HCT116 (cell line): ENCODE measurements around the gene GSTM1. TPM values are rescaled to one million over a fixed set of nuclear protein-coding genes. Genes with fewer than 3 reads are reported as not detected.
"Not testable (repeated sequence)": the region's sequence is repeated elsewhere in the genome, so short reads cannot be mapped to it uniquely, and the experiment has no call there.

ENCODE experiments used
- ATAC-seq: fragments of 200-7000 bp; cut with Tn5 transposase; 2 replicates; pipeline ENCODE4 v1.9.1; 2020; ENCODE audit warnings: mild to moderate bottlenecking, moderate library complexity
- BruUV-seq: library from RNA; stranded (reverse); fragments of 400-500 nt; replicated peaks from 2 replicates; lab custom pipeline; 2021; lab: Mats Ljungman, UMichigan
- CTCF ChIA-PET: fragments of 300-600 bp; sonication (Branson Sonifier 250); formaldehyde crosslinking; loops from one replicate; lab custom pipeline; 2021; ENCODE audit warnings: antibody characterized with exemption; lab: Charles Lee
- POLR2A ChIA-PET: fragments of 300-600, 350-600 bp; sonication (Branson Sonifier 250); formaldehyde crosslinking; loops from one replicate; lab custom pipeline; 2021; ENCODE audit warnings: antibody characterized with exemption; lab: Charles Lee
- RAD21 ChIA-PET, 2 experiments: fragments of 300-600 bp; sonication (Branson Sonifier 250); formaldehyde crosslinking; loops; one replicate each; lab custom pipeline; 2023; ENCODE audit warnings: low total read pairs in 2 of 2; ENCODE audit not compliant: uncharacterized antibody in 2 of 2, unreplicated experiment in 2 of 2, low non-redundant PET in 1 of 2; lab: Charles Lee
- DNase-seq: peaks from one replicate; pipeline ENCODE4 v3.0.0-alpha.2; 2010; ENCODE audit warnings: low read depth, low spot score
- H2AFZ ChIP-seq: fragments of 200-600 bp; shearing (Covaris generic), sonication (generic); 2 replicates; pipeline ENCODE4 v1.6.1; 2017; ENCODE audit warnings: low read depth, mixed run types, mixed read lengths, antibody characterized with exemption, low read length; ENCODE audit not compliant: poor library complexity, severe bottlenecking
- H3K27ac ChIP-seq: 2 replicates; pipeline ENCODE4 v1.5.1; 2012; ENCODE audit warnings: low read depth, low read length
- H3K27me3 ChIP-seq: fragments of 200-600 bp; sonication (generic); 2 replicates; pipeline ENCODE4 v1.6.1; 2016; ENCODE audit warnings: mixed run types, low read length, mixed read lengths; ENCODE audit not compliant: insufficient read depth
- H3K36me3 ChIP-seq, 2 experiments: fragments of 200-500 bp in 1 of 2; fragments of 200-600 bp in 1 of 2; sonication (Bioruptor generic) in 1 of 2; sonication (generic) in 1 of 2; 2 replicates each; pipeline versions ENCODE4 v1.5.1 to v1.6.1; 2014 to 2016; ENCODE audit warnings: low read length in 2 of 2, inconsistent platforms in 1 of 2, mixed read lengths in 1 of 2, mixed run types in 1 of 2; ENCODE audit not compliant: insufficient read depth in 2 of 2, control insufficient read depth in 1 of 2
- H3K4me1 ChIP-seq, 2 experiments: fragments of 200-600 bp in 1 of 2; sonication (generic) in 1 of 2; 2 replicates each; pipeline versions ENCODE4 v1.5.1 to v1.6.1; 2012 to 2017; ENCODE audit warnings: low read length in 2 of 2, inconsistent platforms in 1 of 2, mild to moderate bottlenecking in 1 of 2, mixed read lengths in 1 of 2, mixed run types in 1 of 2, moderate library complexity in 1 of 2; ENCODE audit not compliant: insufficient read depth in 2 of 2, control insufficient read depth in 1 of 2
- H3K4me2 ChIP-seq: fragments of 200-600 bp; sonication (generic); 2 replicates; pipeline ENCODE4 v1.6.1; 2017; ENCODE audit warnings: mixed run types, low read length, mixed read lengths
- H3K4me3 ChIP-seq, 2 experiments: fragments of 200-600 bp in 1 of 2; sonication (generic) in 1 of 2; replicated peaks in 1 of 2; 2 replicates each; pipeline ENCODE4 v1.5.1; 2011 to 2016; ENCODE audit warnings: low read length in 2 of 2, control low read depth in 1 of 2, low read depth in 1 of 2, mild to moderate bottlenecking in 1 of 2, mixed read lengths in 1 of 2, mixed run types in 1 of 2
- H3K79me2 ChIP-seq: fragments of 200-600 bp; sonication (generic); 2 replicates; pipeline ENCODE4 v1.6.1; 2017; ENCODE audit warnings: mild to moderate bottlenecking, mixed run types, low read length, moderate library complexity, mixed read lengths; ENCODE audit not compliant: insufficient read depth
- H3K9ac ChIP-seq: fragments of 200-600 bp; sonication (generic); 2 replicates; pipeline ENCODE4 v1.6.1; 2016; ENCODE audit warnings: low read length, mixed read lengths
- H3K9me2 ChIP-seq: fragments of 200-600 bp; sonication (generic), shearing (Covaris generic); 2 replicates; pipeline ENCODE4 v1.6.1; 2017; ENCODE audit warnings: mixed run types, mild to moderate bottlenecking, moderate library complexity; ENCODE audit not compliant: insufficient read depth
- H3K9me3 ChIP-seq, 2 experiments: fragments of 200-500 bp in 1 of 2; fragments of 200-600 bp in 1 of 2; sonication (Bioruptor generic) in 1 of 2; sonication (generic) in 1 of 2; 2 replicates each; pipeline ENCODE4 v1.6.1; 2014 to 2017; ENCODE audit warnings: low read length in 2 of 2, mixed read lengths in 2 of 2, inconsistent platforms in 1 of 2, low read depth in 1 of 2, mild to moderate bottlenecking in 1 of 2, mixed run types in 1 of 2, moderate library complexity in 1 of 2; ENCODE audit not compliant: control insufficient read depth in 1 of 2, insufficient read depth in 1 of 2
- H4K20me1 ChIP-seq: fragments of 200-600 bp; sonication (generic), shearing (Covaris generic); 2 replicates; pipeline ENCODE4 v1.6.1; 2017; ENCODE audit warnings: mixed run types, mild to moderate bottlenecking, moderate library complexity; ENCODE audit not compliant: insufficient read depth
- ELF1 ChIP-seq: IDR thresholded peaks from 2 replicates; pipeline ENCODE4 v1.6.1; 2012; ENCODE audit warnings: low read depth, borderline replicate concordance
- FOSL1 ChIP-seq: IDR thresholded peaks from 2 replicates; pipeline ENCODE4 v1.6.1; 2012; ENCODE audit warnings: low read depth
- POLR2A ChIP-seq: IDR thresholded peaks from 2 replicates; pipeline ENCODE4 v1.7.0; 2011; ENCODE audit warnings: borderline replicate concordance; ENCODE audit not compliant: insufficient read depth, insufficient read length; ENCODE audit errors: extremely low read depth
- POLR2AphosphoS5 ChIP-seq: IDR thresholded peaks from 2 replicates; pipeline ENCODE4 v1.6.1; 2011; ENCODE audit warnings: mild to moderate bottlenecking, low read depth, low read length, moderate library complexity
- YY1 ChIP-seq: IDR thresholded peaks from 2 replicates; pipeline ENCODE4 v1.6.1; 2011; ENCODE audit warnings: low read length, low read depth, moderate library complexity, mild to moderate bottlenecking; ENCODE audit not compliant: insufficient replicate concordance; ENCODE audit errors: extremely low read depth
- intact Hi-C: fragments of 100-400 bp; cut with micrococcal nuclease; formaldehyde crosslinking; loops from 2 replicates; pipeline ENCODE4 v1.10.0; 2022
- total RNA-seq: library from RNA; stranded (reverse); gene quantifications from one replicate; pipeline ENCODE4 v1.2.1, GENCODE V29; 2021; ENCODE audit not compliant: unreplicated experiment
- TF ChIP-seq, protein P1 (sequence below): IDR thresholded peaks from 2 replicates; pipeline ENCODE4 v1.6.1; 2012; ENCODE audit warnings: low read depth
- TF ChIP-seq, protein P2 (sequence below): IDR thresholded peaks from 2 replicates; pipeline ENCODE4 v1.6.1; 2012

GSTM1 gene
- total RNA-seq, 1 experiment from 2014 or later, result not detected

DNA sequence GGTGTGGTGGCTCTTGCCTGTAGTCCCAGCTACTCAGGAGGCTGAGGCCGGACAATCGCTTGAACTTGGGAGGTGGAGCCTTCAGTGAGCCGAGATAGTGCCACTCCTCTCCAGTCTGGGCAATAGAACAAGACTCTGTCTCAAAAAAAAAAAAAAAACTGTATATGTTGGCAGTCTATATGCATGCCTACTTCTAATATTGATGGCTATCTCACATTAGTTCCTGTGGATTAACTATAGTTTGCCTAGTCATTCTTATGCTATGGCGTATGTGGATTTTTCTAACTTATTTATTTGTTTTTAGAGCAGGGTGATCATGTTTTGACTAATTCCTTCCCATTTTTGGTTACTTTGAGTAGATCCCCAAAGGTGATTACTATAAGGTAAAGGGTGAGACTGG is 9.4 kb downstream of the GSTM1 start:
- Histone ChIP-seq H3K9ac (no peak overlapping the region), H3K9me3 (no peaks in the 10 kb centered on the region), H3K4me2 (no peak overlapping the region), H3K27me3 (no peaks in the 10 kb centered on the region), H2AFZ (no peak overlapping the region), H3K4me3 (no peak overlapping the region), H3K27ac (no peak overlapping the region), H3K4me1 (no peaks in the 10 kb centered on the region), H3K79me2 (no peaks in the 10 kb centered on the region), H3K36me3 (no peaks in the 10 kb centered on the region), H3K9me2 (no peaks in the 10 kb centered on the region), H4K20me1 (no peaks in the 10 kb centered on the region)
- no peak for ATAC-seq
- BruUV-seq, result no TSS peak
- intact Hi-C loops, result no loop called here
- DNase-seq, result no peak
- CTCF ChIA-PET, result no interaction called here
- POLR2A ChIA-PET, result no interaction called here
- RAD21 ChIA-PET, result no interaction called here
- TF ChIP-seq, protein P1, sequence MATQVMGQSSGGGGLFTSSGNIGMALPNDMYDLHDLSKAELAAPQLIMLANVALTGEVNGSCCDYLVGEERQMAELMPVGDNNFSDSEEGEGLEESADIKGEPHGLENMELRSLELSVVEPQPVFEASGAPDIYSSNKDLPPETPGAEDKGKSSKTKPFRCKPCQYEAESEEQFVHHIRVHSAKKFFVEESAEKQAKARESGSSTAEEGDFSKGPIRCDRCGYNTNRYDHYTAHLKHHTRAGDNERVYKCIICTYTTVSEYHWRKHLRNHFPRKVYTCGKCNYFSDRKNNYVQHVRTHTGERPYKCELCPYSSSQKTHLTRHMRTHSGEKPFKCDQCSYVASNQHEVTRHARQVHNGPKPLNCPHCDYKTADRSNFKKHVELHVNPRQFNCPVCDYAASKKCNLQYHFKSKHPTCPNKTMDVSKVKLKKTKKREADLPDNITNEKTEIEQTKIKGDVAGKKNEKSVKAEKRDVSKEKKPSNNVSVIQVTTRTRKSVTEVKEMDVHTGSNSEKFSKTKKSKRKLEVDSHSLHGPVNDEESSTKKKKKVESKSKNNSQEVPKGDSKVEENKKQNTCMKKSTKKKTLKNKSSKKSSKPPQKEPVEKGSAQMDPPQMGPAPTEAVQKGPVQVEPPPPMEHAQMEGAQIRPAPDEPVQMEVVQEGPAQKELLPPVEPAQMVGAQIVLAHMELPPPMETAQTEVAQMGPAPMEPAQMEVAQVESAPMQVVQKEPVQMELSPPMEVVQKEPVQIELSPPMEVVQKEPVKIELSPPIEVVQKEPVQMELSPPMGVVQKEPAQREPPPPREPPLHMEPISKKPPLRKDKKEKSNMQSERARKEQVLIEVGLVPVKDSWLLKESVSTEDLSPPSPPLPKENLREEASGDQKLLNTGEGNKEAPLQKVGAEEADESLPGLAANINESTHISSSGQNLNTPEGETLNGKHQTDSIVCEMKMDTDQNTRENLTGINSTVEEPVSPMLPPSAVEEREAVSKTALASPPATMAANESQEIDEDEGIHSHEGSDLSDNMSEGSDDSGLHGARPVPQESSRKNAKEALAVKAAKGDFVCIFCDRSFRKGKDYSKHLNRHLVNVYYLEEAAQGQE, result no peak
- no peak for TF ChIP-seq POLR2AphosphoS5
- TF ChIP-seq, protein P2, sequence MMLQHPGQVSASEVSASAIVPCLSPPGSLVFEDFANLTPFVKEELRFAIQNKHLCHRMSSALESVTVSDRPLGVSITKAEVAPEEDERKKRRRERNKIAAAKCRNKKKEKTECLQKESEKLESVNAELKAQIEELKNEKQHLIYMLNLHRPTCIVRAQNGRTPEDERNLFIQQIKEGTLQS, result no peak
- no peak for TF ChIP-seq YY1
- TF ChIP-seq POLR2A, result no peak
- TF ChIP-seq ELF1, result no peak
- no peak for TF ChIP-seq FOSL1

DNA sequence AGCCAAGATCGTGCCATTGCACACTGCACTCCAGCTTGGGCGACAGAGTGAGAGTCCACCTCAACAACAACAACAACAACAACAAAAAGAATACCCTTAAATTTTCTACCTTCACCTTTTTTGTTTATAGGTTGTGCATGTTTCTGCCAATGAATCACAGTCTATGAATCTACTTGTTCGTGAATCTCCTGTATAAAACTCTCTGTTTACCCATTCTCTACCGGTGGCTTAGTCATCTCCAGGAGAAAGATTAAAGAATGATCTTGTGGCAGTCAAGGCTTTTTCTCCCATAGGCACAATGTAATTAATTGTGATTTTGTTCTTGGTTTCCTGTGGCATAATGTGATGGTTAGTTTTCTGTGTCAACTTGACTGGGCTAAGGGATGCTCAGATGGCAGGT is 10.2 kb downstream of the GSTM1 start:
- H3K27ac ChIP-seq, H3K9ac ChIP-seq, H3K79me2 ChIP-seq, H2AFZ ChIP-seq, ATAC-seq, H3K9me3 ChIP-seq, H3K36me3 ChIP-seq, RAD21 ChIA-PET, H3K9me2 ChIP-seq, BruUV-seq, H3K4me3 ChIP-seq, POLR2A ChIA-PET, H3K4me1 ChIP-seq, H4K20me1 ChIP-seq, H3K27me3 ChIP-seq, DNase-seq, CTCF ChIA-PET, intact Hi-C loops, H3K4me2 ChIP-seq: not testable (repeated sequence)

DNA sequence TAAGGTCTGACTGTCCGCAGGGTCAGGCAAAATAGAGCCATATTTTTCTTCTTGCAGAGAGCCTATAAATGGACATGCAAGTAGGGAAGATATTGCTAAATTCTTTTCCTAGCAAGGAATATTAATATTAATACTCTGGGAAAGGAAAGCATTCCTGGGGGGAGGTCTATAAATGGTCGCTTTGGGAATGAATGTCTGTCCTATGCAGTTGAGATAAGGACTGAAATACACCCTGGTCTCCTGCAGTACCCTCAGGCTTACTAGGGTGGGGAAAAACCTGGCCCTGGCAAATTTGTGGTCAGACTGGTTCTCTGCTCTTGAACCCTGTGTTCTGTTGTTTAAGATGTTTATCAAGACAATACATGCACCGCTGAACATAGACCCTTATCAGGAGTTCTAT is 15.3 kb downstream of the GSTM1 start:
- H3K27ac ChIP-seq, H3K4me1 ChIP-seq, POLR2A ChIA-PET, H3K36me3 ChIP-seq, H3K9me3 ChIP-seq, H3K4me2 ChIP-seq, BruUV-seq, CTCF ChIA-PET, H3K9ac ChIP-seq, H3K27me3 ChIP-seq, H3K79me2 ChIP-seq, RAD21 ChIA-PET, H2AFZ ChIP-seq, intact Hi-C loops, DNase-seq, H3K4me3 ChIP-seq, ATAC-seq, H4K20me1 ChIP-seq, H3K9me2 ChIP-seq: not testable (repeated sequence)
